Neutrophil (primary cell): ENCODE measurements around the gene SPATA16.

Experiments
- H3K27ac ChIP-seq: fragments of 200-600 bp; sonication (generic); 2 replicates; pipeline ENCODE4 v1.5.1; 2016; ENCODE audit warnings: mild to moderate bottlenecking, moderate library complexity
- H3K27me3 ChIP-seq: fragments of 200-600 bp; sonication (generic); 2 replicates; pipeline ENCODE4 v1.6.0; 2016; ENCODE audit warnings: mild to moderate bottlenecking
- H3K36me3 ChIP-seq: fragments of 200-600 bp; sonication (generic); 2 replicates; pipeline ENCODE4 v1.5.1; 2017
- H3K4me1 ChIP-seq, 2 experiments: fragments of 200-600 bp in 1 of 2; sonication (generic) in 1 of 2; 1 replicate in 1 of 2; 2 replicates in 1 of 2; pipeline versions ENCODE4 v1.5.1 to v1.6.1; 2013 to 2016; ENCODE audit warnings: low read depth in 1 of 2, low read length in 1 of 2, mild to moderate bottlenecking in 1 of 2, moderate library complexity in 1 of 2; ENCODE audit not compliant: control insufficient read depth in 1 of 2, insufficient read depth in 1 of 2
- H3K4me3 ChIP-seq, 2 experiments: fragments of 200-600 bp in 1 of 2; sonication (generic) in 1 of 2; 1 replicate in 1 of 2; 2 replicates in 1 of 2; pipeline ENCODE4 v1.5.1; 2013 to 2016; ENCODE audit warnings: low read depth in 1 of 2, low read length in 1 of 2, mild to moderate bottlenecking in 1 of 2, moderate library complexity in 1 of 2
- H3K9me3 ChIP-seq: fragments of 200-600 bp; sonication (generic); 2 replicates; pipeline ENCODE4 v1.5.1; 2016
- CTCF ChIP-seq: fragments of 200-600 bp; sonication (generic); IDR thresholded peaks from 2 replicates; pipeline ENCODE4 v1.5.1; 2016; ENCODE audit warnings: antibody characterized with exemption

The SPATA16 gene

DNA sequence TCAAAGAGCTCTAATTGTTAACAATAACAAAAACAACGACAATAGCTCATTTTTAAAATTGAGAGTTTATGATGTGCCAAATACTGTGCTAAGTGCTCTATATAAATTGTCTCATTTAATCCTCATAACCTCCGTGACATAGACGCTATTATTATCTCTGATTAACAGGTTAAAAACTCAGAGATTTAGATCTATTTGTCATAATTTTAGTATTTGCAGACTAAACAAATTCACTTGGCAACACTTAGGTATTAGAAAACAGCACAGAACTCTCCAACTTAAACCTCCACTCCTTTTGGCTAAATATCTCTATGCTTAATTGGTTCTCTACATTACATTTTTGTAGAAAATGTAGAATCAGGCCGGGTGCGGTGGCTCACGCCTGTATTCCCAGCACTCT is 136.4 kb downstream of the SPATA16 start:
- Histone ChIP-seq H3K4me3 (no peak overlapping the region), H3K27me3 (no peaks in the 10 kb centered on the region), H3K36me3 (no peaks in the 10 kb centered on the region), H3K4me1 (no peaks in the 10 kb centered on the region), H3K27ac (no peak overlapping the region), H3K9me3 (no peaks in the 10 kb centered on the region)
- no peak for TF ChIP-seq CTCF

- Histone ChIP-seq H3K9me3 (no peaks in the 10 kb centered on the region), H3K27ac (no peak overlapping the region), H3K36me3 (no peaks in the 10 kb centered on the region), H3K27me3 (no peaks in the 10 kb centered on the region), H3K4me3 (no peak overlapping the region), H3K4me1 (no peaks in the 10 kb centered on the region)
- TF ChIP-seq CTCF, result no peak
These were observed 137.1 kb downstream of the SPATA16 start for GRCh38 chr3:173003956-173004355.

- Histone ChIP-seq H3K4me1 (no peaks in the 10 kb centered on the region), H3K36me3 (no peaks in the 10 kb centered on the region), H3K27me3 (no peaks in the 10 kb centered on the region), H3K9me3 (no peaks in the 10 kb centered on the region), H3K4me3 (no peak overlapping the region), H3K27ac (no peak overlapping the region)
- no peak for TF ChIP-seq CTCF
These were observed 137.6 kb downstream of the SPATA16 start for GRCh38 chr3:173003471-173003870.

- Histone ChIP-seq H3K36me3 (no peaks in the 10 kb centered on the region), H3K9me3 (no peaks in the 10 kb centered on the region), H3K27me3 (no peaks in the 10 kb centered on the region), H3K4me3 (no peak overlapping the region), H3K4me1 (no peaks in the 10 kb centered on the region), H3K27ac (no peak overlapping the region)
- no peak for TF ChIP-seq CTCF
These were observed 139.4 kb downstream of the SPATA16 start for GRCh38 chr3:173001622-173002021.

GRCh38 chr3:173000553-173000952 is 140.5 kb downstream of the SPATA16 start:
- Histone ChIP-seq H3K36me3 (no peaks in the 10 kb centered on the region), H3K27me3 (no peaks in the 10 kb centered on the region), H3K4me1 (no peaks in the 10 kb centered on the region), H3K27ac (no peak overlapping the region), H3K9me3 (no peaks in the 10 kb centered on the region), H3K4me3 (no peak overlapping the region)
- TF ChIP-seq CTCF, result no peak

DNA sequence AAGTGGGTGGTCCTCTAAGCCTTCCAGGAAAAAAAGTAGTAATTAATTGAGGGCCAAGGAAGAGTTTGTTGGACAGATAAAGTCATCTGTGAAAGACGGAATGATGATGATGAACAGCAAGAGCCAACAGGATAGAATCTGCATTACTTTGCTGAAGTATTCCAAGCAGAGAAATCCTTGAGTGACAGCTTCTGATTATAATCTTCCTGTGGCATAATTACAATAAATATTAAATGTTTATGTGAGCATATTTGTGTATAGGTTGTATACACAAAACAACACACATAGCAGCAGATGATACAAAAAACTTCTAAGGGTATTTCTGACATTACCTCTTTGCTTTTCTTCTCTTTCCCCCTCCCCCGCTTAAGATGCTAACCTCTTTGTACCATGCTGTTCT is 147.6 kb downstream of the SPATA16 start:
- H3K27ac ChIP-seq, result no peak overlapping the region
- H3K36me3 ChIP-seq, result no peaks in the 10 kb centered on the region
- no peaks in the 10 kb centered on the region for H3K4me1 ChIP-seq
- H3K4me3 ChIP-seq, result no peak overlapping the region
- TF ChIP-seq CTCF, result no peak
- no peaks in the 10 kb centered on the region for H3K27me3 ChIP-seq
- H3K9me3 ChIP-seq, result no peaks in the 10 kb centered on the region
